Caco-2 (cell line): ENCODE measurements around the gene PARD3B. TPM values are rescaled to one million over a fixed set of nuclear protein-coding genes. Genes with fewer than 3 reads are reported as not detected.

Source experiments
- BruUV-seq: library from RNA; stranded (reverse); fragments of 400-500 nt; replicated peaks from 2 replicates; lab custom pipeline; 2021; lab: Mats Ljungman, UMichigan
- CTCF ChIA-PET: fragments of 300-600 bp; sonication (Branson Sonifier 250); formaldehyde crosslinking; loops from one replicate; lab custom pipeline; 2022; ENCODE audit warnings: antibody characterized with exemption; lab: Charles Lee
- POLR2A ChIA-PET: fragments of 300-600 bp; sonication (Branson Sonifier 250); formaldehyde crosslinking; loops from one replicate; lab custom pipeline; 2022; ENCODE audit warnings: antibody characterized with exemption; lab: Charles Lee
- DNase-seq, 2 experiments: peaks; one replicate each; pipeline versions ENCODE4 v3.0.0 to v3.0.0-alpha.2; 2020 to 2022
- H3K27me3 ChIP-seq: replicated peaks from 2 replicates; pipeline ENCODE4 v1.6.0; 2011; ENCODE audit warnings: low read length; ENCODE audit not compliant: control insufficient read depth, insufficient read depth
- H3K36me3 ChIP-seq: 2 replicates; pipeline ENCODE4 v1.5.1; 2011; ENCODE audit warnings: low read length; ENCODE audit not compliant: control insufficient read depth, insufficient read depth
- H3K4me1 ChIP-seq: fragments of 250-450 bp; sonication (Bioruptor Pico); 2 replicates; pipeline ENCODE4 v1.5.1; 2020; ENCODE audit warnings: mild to moderate bottlenecking
- H3K4me3 ChIP-seq: 2 replicates; pipeline ENCODE4 v1.5.1; 2011; ENCODE audit warnings: low read depth, mild to moderate bottlenecking, control low read depth, low read length
- H3K9me3 ChIP-seq: fragments of 250-450 bp; sonication (Bioruptor Pico); 2 replicates; pipeline ENCODE4 v1.5.1; 2020; ENCODE audit warnings: mild to moderate bottlenecking, moderate library complexity
- H3K27ac Mint-ChIP-seq: one replicate; pipeline ENCODE4 v1.8.0; 2022; ENCODE audit warnings: mixed read lengths; ENCODE audit not compliant: unreplicated experiment
- H3K27me3 Mint-ChIP-seq: one replicate; pipeline ENCODE4 v1.8.0; 2022; ENCODE audit warnings: mixed read lengths; ENCODE audit not compliant: insufficient read depth, unreplicated experiment
- H3K36me3 Mint-ChIP-seq: one replicate; pipeline ENCODE4 v1.8.0; 2022; ENCODE audit warnings: mild to moderate bottlenecking, mixed read lengths; ENCODE audit not compliant: insufficient read depth, unreplicated experiment
- H3K4me1 Mint-ChIP-seq: one replicate; pipeline ENCODE4 v1.8.0; 2022; ENCODE audit warnings: low read depth, mixed read lengths; ENCODE audit not compliant: unreplicated experiment
- H3K4me3 Mint-ChIP-seq: one replicate; pipeline ENCODE4 v1.8.0; 2022; ENCODE audit warnings: mild to moderate bottlenecking, moderate library complexity, mixed read lengths; ENCODE audit not compliant: unreplicated experiment
- H3K9me3 Mint-ChIP-seq: one replicate; pipeline ENCODE4 v1.8.0; 2022; ENCODE audit warnings: mixed read lengths; ENCODE audit not compliant: unreplicated experiment
- CTCF ChIP-seq, 2 experiments: fragments of 200-600 bp in 1 of 2; IDR thresholded peaks; 1 replicate in 1 of 2; 2 replicates in 1 of 2; pipeline versions ENCODE4 v1.5.1 to v1.8.0; 2011 to 2022; ENCODE audit warnings: antibody characterized with exemption in 1 of 2, control low read depth in 1 of 2, inconsistent platforms in 1 of 2, low read depth in 1 of 2, low read length in 1 of 2, mild to moderate bottlenecking in 1 of 2, moderate library complexity in 1 of 2; ENCODE audit not compliant: insufficient read depth in 1 of 2, severe bottlenecking in 1 of 2, unreplicated experiment in 1 of 2
- intact Hi-C: fragments of 100-400 bp; cut with micrococcal nuclease; formaldehyde crosslinking; loops from one replicate; pipeline ENCODE4 v1.10.0; 2022; ENCODE audit not compliant: unreplicated experiment
- total RNA-seq: library from RNA; stranded (reverse); gene quantifications from 2 replicates; pipeline ENCODE4 v1.2.3, GENCODE V29; 2022

Gene PARD3B
- total RNA-seq, 1 experiment from 2014 or later = 68.9 TPM

DNA sequence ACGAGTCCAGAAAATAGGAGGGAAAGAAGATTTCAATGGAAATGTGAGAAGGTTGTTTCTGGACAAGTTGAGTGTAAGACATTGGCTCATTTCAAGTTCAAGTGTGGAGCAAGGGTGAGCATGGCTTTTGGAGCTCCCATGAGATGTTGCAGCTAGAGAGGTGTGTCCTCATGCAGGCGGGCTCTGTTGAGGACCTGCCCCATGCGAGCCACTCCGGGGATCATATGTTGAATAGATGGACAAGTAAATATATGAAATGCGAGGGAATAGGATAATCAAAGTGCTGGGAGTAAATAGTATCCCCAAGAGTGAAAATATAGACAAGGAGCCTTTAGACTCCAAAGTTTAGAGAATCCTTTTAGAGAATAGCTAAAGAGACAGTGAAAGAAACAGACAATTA, 936.6 kb downstream of the PARD3B start:
- H3K4me3 ChIP-seq = no peak overlapping the region
- ChIA-PET POLR2A (no interaction called here), CTCF (no interaction called here)
- no peaks in the 10 kb centered on the region for H3K9me3 ChIP-seq
- no peaks in the 10 kb centered on the region for H3K36me3 ChIP-seq
- H3K27me3 ChIP-seq = no peaks in the 10 kb centered on the region
- DNase-seq = no peak
- intact Hi-C loops = no loop called here
- Mint-ChIP-seq H3K27me3 (no peaks in the 10 kb centered on the region), H3K27ac (no peak overlapping the region), H3K4me3 (no peak overlapping the region), H3K9me3 (peaks cover 8% of the 10 kb centered on the region), H3K4me1 (peaks cover 15% of the 10 kb centered on the region), H3K36me3 (peaks cover 4% of the 10 kb centered on the region)
- peaks cover 21% of the 10 kb centered on the region for H3K4me1 ChIP-seq
- no TSS peak for BruUV-seq
- TF ChIP-seq CTCF (IDR thresholded peaks at IDR 0.05; ENCODE audit: insufficient read depth in 1 of 2, low read depth in 1 of 2, low read length in 1 of 2, severe bottlenecking in 1 of 2, unreplicated experiment in 1 of 2) = no peak

DNA sequence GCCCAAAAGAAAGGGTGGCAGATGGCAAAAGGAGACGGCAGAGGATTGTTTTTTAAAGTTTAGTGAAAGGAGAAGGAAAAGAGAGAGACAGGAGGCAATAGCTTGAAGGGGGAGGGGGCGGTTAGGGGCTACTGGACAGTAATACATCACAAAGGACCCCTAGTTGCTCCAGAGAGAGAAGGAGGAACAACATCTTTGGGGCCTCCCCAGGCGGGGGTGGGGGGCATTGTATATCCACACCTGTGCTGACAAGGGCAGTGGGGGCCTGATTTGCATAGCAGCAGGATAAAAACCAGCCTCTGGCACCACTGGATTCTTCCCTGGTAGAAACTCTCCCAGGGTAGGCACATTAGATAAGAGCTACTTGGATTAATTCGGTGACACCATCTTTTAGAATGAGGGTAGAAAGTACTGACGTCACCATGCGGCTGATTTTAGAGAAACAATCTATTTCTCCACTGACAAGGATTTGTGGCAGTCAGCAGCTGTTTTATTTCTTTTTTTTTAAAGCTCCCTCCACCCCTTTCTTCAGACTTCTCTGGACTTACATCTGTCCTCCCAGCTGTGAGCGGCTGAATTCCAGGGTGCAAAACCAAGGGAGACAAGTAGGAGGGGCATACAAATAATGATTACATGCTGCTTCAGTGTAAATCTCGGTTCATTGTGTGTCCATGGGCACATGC, 937.3 kb downstream of the PARD3B start:
- no peak for DNase-seq
- Histone ChIP-seq H3K9me3 (no peaks in the 10 kb centered on the region), H3K36me3 (no peaks in the 10 kb centered on the region), H3K4me3 (no peak overlapping the region), H3K27me3 (no peaks in the 10 kb centered on the region), H3K4me1 (peaks cover 14% of the 10 kb centered on the region)
- CTCF ChIA-PET = no interaction called here
- Mint-ChIP-seq H3K4me1 (peaks cover 9% of the 10 kb centered on the region), H3K4me3 (no peak overlapping the region), H3K9me3 (peaks cover 8% of the 10 kb centered on the region), H3K27me3 (no peaks in the 10 kb centered on the region), H3K36me3 (peaks cover 4% of the 10 kb centered on the region), H3K27ac (no peak overlapping the region)
- intact Hi-C loops = no loop called here
- TF ChIP-seq CTCF (IDR thresholded peaks at IDR 0.05; ENCODE audit: insufficient read depth in 1 of 2, low read depth in 1 of 2, low read length in 1 of 2, severe bottlenecking in 1 of 2, unreplicated experiment in 1 of 2) = no peak
- no TSS peak for BruUV-seq
- POLR2A ChIA-PET = no interaction called here

- H3K4me3 ChIP-seq = no peak overlapping the region
- peaks cover 9% of the 10 kb centered on the region for H3K4me1 ChIP-seq
- no peaks in the 10 kb centered on the region for H3K27me3 ChIP-seq
- H3K9me3 Mint-ChIP-seq = peaks cover 8% of the 10 kb centered on the region
- POLR2A ChIA-PET = no interaction called here
- H3K36me3 ChIP-seq = no peaks in the 10 kb centered on the region
- no peaks in the 10 kb centered on the region for H3K9me3 ChIP-seq
- no peaks in the 10 kb centered on the region for H3K27me3 Mint-ChIP-seq
- no TSS peak for BruUV-seq
- H3K27ac Mint-ChIP-seq = no peak overlapping the region
- H3K4me3 Mint-ChIP-seq = no peak overlapping the region
- DNase-seq = no peak
- intact Hi-C loops = no loop called here
- peaks cover 8% of the 10 kb centered on the region for H3K4me1 Mint-ChIP-seq
- CTCF ChIA-PET = no interaction called here
- no peak for TF ChIP-seq CTCF (IDR thresholded peaks at IDR 0.05; ENCODE audit: insufficient read depth in 1 of 2, low read depth in 1 of 2, low read length in 1 of 2, severe bottlenecking in 1 of 2, unreplicated experiment in 1 of 2)
- peaks cover 4% of the 10 kb centered on the region for H3K36me3 Mint-ChIP-seq
Observed at GRCh38 chr2:205483095-205483494, 937.8 kb downstream of the PARD3B start.
